Activated CD4-positive, alpha-beta memory T cell treated with anti-CD3 and anti-CD28 coated beads, Interleukin-2, amount 10 ng/mL, durations not matched to agents 7 days and 5 days (primary cell): Measurements from ENCODE around the gene KLF1. TPM values are rescaled to one million over a fixed set of nuclear protein-coding genes. Genes with fewer than 3 reads are reported as not detected.
"Not testable (repeated sequence)": the region's sequence is repeated elsewhere in the genome, so short reads cannot be mapped to it uniquely, and the experiment has no call there.

Experiments
- CTCF ChIA-PET: fragments of 350-600 bp; sonication (Branson Sonifier 250); formaldehyde crosslinking; loops from one replicate; lab custom pipeline; 2021; ENCODE audit warnings: antibody characterized with exemption, inconsistent platforms; lab: Charles Lee
- POLR2A ChIA-PET: fragments of 350-600 bp; sonication (Branson Sonifier 250); formaldehyde crosslinking; loops from one replicate; lab custom pipeline; 2021; ENCODE audit warnings: antibody characterized with exemption; lab: Charles Lee
- DNase-seq: peaks from one replicate; pipeline ENCODE4 v3.0.0-alpha.2; 2020
- H3K27ac Mint-ChIP-seq: one replicate; pipeline ENCODE4 v1.8.0; 2021; ENCODE audit warnings: mild to moderate bottlenecking, mixed read lengths
- H3K27me3 Mint-ChIP-seq: one replicate; pipeline ENCODE4 v1.8.0; 2021; ENCODE audit warnings: mixed read lengths
- H3K36me3 Mint-ChIP-seq: one replicate; pipeline ENCODE4 v1.8.0; 2021; ENCODE audit warnings: low read depth, mixed read lengths
- H3K4me1 Mint-ChIP-seq: one replicate; pipeline ENCODE4 v1.8.0; 2021; ENCODE audit warnings: mixed read lengths
- H3K4me3 Mint-ChIP-seq: one replicate; pipeline ENCODE4 v1.8.0; 2021; ENCODE audit warnings: mild to moderate bottlenecking, mixed read lengths
- H3K9me3 Mint-ChIP-seq: one replicate; pipeline ENCODE4 v1.8.0; 2021; ENCODE audit warnings: mixed read lengths
- total RNA-seq, 2 experiments: library from RNA; stranded (reverse); gene quantifications; one replicate each; pipeline ENCODE4 v1.2.3, GENCODE V29; 2021

Gene KLF1
- total RNA-seq, 2 experiments from 2014 or later: 0.13 to 0.20 TPM

DNA sequence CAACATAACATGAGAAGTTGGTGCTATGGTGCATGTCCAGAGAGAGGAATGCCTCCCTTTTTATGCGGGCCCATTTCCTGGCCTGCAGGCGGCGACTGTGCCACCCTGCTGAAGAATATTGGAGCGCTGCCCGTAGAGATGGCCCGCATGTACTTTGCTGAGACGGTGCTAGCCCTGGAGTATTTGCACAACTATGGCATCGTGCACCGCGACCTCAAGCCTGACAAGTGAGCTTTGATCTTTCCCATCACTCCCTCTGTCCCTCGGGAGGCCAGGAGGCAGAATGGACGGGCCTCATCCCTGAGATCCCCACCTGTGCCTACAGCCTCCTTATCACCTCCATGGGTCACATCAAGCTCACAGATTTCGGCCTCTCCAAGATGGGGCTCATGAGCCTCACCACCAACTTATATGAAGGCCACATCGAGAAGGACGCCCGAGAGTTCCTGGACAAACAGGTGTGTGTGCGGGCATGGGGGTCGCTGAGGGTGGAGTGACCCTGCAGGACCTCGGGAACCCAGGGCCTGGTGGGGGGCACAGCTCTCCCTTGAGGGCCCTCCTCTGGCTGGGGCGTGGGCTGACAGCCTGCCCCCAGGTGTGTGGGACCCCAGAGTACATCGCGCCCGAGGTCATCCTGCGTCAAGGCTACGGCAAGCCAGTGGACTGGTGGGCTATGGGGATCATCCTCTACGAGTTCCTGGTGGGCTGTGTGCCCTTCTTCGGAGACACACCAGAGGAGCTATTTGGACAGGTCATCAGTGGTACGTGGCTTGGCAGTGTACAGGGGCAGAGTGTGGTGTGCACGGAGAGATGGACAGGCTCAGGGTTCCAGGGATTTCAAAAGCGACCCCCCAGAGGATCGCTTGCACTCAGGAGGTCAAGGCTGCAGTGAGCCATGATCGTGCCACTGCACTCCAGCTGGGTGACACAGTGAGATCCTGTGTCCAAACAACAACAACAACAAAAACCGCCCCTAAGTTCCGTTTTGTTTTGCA is 22.0 kb downstream of the KLF1 start:
- DNase-seq: no peak
- Mint-ChIP-seq H3K4me1 (peaks cover 8% of the 10 kb centered on the region), H3K36me3 (no peaks in the 10 kb centered on the region), H3K4me3 (no peak overlapping the region), H3K27ac (no peak overlapping the region), H3K9me3 (no peaks in the 10 kb centered on the region), H3K27me3 (peaks cover 3% of the 10 kb centered on the region)
- POLR2A ChIA-PET: no interaction called here
- CTCF ChIA-PET: interaction anchor here (0.5 to 1.5 kb wide), 4 partner anchors 8 to 35 kb away, joined by 3 to 5 read pairs (median 4); no protein-coding TSS in a partner anchor

DNA sequence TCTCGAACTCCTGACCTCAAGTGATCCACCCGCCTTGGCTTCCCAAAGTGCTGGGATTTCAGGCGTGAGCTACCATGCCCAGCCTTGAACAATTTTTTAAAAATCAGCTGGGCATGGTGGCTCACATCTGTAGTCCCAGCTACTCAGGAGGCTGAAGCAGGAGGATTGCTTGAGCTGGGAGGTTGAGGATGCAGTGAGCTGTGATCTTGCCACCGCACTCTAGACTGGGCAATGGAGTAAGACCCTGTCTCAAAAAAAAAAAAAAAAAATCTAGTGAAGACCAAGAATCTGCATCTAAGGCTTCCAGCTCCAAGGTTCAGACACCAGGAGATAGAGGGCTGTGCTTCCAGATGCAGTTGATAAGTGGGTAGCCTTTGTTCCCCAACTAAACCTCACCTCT is 22.9 kb downstream of the KLF1 start:
- H3K36me3 Mint-ChIP-seq: no peaks in the 10 kb centered on the region
- DNase-seq: no peak

DNA sequence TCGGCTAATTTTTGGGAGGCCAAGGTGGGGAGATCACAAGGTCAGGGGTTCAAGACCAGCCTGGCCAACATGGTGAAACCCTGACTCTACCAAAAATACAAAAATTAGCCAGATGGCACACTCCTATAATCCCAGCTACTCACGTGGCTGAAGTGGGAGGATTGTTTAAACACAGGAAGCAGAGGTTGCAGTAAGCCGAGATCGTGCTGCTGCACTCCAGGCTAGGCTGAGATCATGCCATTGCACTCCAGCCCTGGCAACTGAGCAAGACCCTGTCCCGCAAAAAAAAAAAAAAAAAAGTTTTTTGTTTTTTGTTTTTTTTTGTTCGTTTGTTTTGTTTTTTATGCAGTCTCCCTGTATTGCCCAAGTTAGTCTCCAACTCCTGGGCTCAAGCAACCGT is 27.5 kb downstream of the KLF1 start:
- DNase-seq: no peak
- ChIA-PET POLR2A (no interaction called here), CTCF (interaction anchor here (1.0 kb wide), 1 partner anchor 12 kb away, joined by 3 read pairs; no protein-coding TSS in a partner anchor)
- Mint-ChIP-seq H3K4me3 (no peak overlapping the region), H3K4me1 (no peaks in the 10 kb centered on the region), H3K27me3 (peaks cover 5% of the 10 kb centered on the region), H3K36me3 (no peaks in the 10 kb centered on the region), H3K9me3 (no peaks in the 10 kb centered on the region), H3K27ac (no peak overlapping the region)

More for the DNA sequence above, 22.9 kb downstream of the KLF1 start:
- Mint-ChIP-seq H3K27me3 (peaks cover 3% of the 10 kb centered on the region), H3K27ac (no peak overlapping the region), H3K9me3 (no peaks in the 10 kb centered on the region), H3K4me1 (peaks cover 8% of the 10 kb centered on the region), H3K4me3 (no peak overlapping the region)
- ChIA-PET CTCF (interaction anchor here (0.5 to 1.5 kb wide), 6 partner anchors 9 to 429 kb away, joined by 3 to 5 read pairs (median 4); no protein-coding TSS in a partner anchor), POLR2A (interaction anchor here (0.8 kb wide), 1 partner anchor 237 kb away, joined by 3 read pairs; no protein-coding TSS in a partner anchor)

GRCh38 chr19:12858041-12858928 is 28.7 kb downstream of the KLF1 start:
- Mint-ChIP-seq H3K9me3 (no peaks in the 10 kb centered on the region), H3K27ac (no peak overlapping the region), H3K36me3 (no peaks in the 10 kb centered on the region), H3K4me1 (no peaks in the 10 kb centered on the region), H3K4me3 (no peak overlapping the region), H3K27me3 (peaks cover 2% of the 10 kb centered on the region)
- CTCF ChIA-PET: interaction anchor here (0.8 to 1.0 kb wide), 2 partner anchors 10 kb away, joined by 3 to 5 read pairs; no protein-coding TSS in a partner anchor
- DNase-seq: no peak
- POLR2A ChIA-PET: no interaction called here

DNA sequence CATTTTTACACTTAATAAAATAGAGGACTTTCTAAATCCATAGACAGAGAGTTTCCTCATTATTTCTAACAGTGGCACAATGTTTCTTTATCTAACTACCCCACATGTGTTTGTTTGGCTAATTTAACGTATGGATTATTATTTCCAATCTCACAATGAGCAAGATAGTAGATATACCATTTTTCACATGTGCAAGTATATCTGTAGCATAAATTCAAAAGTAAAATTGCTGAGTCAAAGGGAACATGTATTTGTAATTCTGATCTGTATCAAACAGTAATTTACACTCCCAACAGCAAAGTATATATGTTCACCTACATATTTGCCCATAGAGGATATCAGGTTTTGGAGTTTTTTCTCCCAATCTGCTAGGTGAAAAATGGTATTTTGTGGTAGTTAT is 30.3 kb downstream of the KLF1 start:
- Mint-ChIP-seq H3K27ac (no peak overlapping the region), H3K4me1 (no peaks in the 10 kb centered on the region), H3K27me3 (peaks cover 2% of the 10 kb centered on the region), H3K9me3 (no peaks in the 10 kb centered on the region), H3K36me3 (no peaks in the 10 kb centered on the region), H3K4me3 (no peak overlapping the region)
- ChIA-PET POLR2A (no interaction called here), CTCF (no interaction called here)
- DNase-seq: no peak

- Mint-ChIP-seq H3K4me1 (peaks cover 7% of the 10 kb centered on the region), H3K4me3 (peak overlapping the region; percentile 21), H3K27me3 (peaks cover 13% of the 10 kb centered on the region), H3K36me3 (no peaks in the 10 kb centered on the region), H3K27ac (no peak overlapping the region), H3K9me3 (no peaks in the 10 kb centered on the region)
- POLR2A ChIA-PET: interaction anchor here (1.0 to 2.0 kb wide), 5 partner anchors 11 to 110 kb away, joined by 3 to 11 read pairs (median 3); partner anchors contain the start of genes DNASE2 and GET3
- DNase-seq: peak; percentile 83
- CTCF ChIA-PET: interaction anchor here (0.6 to 5.2 kb wide), 46 partner anchors 10 to 1759 kb away, joined by 3 to 51 read pairs (median 4); partner anchors contain the start of genes DNASE2, GCDH, GET3 and JUNB
These were observed 39.6 kb downstream of the KLF1 start for GRCh38 chr19:12847159-12848139.

DNA sequence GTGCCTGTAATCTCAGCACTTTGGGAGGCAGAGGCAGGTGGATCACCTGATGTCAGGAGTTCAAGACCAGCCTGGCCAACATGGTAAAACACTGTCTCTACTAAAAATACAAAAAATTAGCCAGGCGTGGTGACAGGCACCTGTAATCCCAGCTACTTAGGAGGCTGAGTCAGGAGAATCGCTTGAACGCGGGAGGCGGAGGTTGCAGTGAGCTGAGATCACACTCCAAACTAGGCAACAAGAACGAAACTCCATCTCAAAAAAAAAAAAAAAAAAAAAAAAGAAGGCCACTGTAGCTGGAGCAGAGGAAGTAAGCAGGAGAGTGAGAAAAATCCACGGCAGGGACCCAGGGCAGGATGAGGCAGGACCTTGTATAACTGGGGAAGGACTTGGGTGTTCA is 40.4 kb downstream of the KLF1 start:
- H3K27me3 Mint-ChIP-seq: peaks cover 18% of the 10 kb centered on the region
- not testable (repeated sequence) for H3K9me3 Mint-ChIP-seq, H3K4me1 Mint-ChIP-seq, H3K27ac Mint-ChIP-seq, DNase-seq, H3K4me3 Mint-ChIP-seq, H3K36me3 Mint-ChIP-seq
- CTCF ChIA-PET: interaction anchor here (0.6 to 5.2 kb wide), 29 partner anchors 9 to 215 kb away, joined by 3 to 51 read pairs (median 5); partner anchors contain the start of genes GCDH, GET3, JUNB and RNASEH2A
- POLR2A ChIA-PET: interaction anchor here (1.2 to 2.0 kb wide), 2 partner anchors 10 to 54 kb away, joined by 3 to 6 read pairs; no protein-coding TSS in a partner anchor

DNA sequence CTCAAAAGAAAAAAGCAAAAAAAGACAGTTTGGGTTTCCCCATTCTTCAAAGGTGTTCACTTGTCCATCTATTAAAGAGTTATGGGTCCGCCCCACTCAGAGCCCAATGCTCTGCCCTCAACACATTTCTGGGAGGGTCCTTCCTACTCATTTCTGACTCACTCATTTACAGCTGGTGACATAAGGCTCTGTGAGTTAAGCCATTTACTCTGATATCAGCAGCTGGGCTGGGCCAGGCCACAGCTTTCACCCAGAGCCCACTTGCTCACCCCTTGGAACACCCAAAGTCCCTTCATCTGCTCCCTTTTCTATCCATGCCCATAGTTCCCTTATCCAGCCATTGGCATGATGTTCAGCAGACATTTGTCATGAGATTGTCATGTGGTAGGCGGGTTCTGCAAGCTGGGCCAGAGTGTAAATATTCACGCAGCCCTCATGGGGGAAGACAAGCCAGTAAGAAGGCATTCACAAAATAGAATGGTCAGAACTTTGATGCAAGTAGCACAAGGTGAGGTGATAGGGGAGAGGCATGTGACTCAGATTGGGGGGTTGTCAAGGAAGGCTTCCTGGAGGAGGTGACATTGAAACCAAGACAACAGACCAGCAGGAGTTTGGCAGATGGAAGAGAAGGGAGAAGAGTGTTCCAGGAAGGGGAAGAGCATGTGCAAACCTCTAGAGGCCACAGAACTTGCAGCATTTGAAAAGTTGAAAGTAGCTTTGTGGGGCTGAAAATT is 42.8 kb downstream of the KLF1 start:
- Mint-ChIP-seq H3K27ac (no peak overlapping the region), H3K36me3 (no peaks in the 10 kb centered on the region), H3K27me3 (peaks cover 40% of the 10 kb centered on the region), H3K9me3 (no peaks in the 10 kb centered on the region), H3K4me3 (no peak overlapping the region), H3K4me1 (peaks cover 32% of the 10 kb centered on the region)
- POLR2A ChIA-PET: no interaction called here
- CTCF ChIA-PET: interaction anchor here (1.1 to 4.3 kb wide), 3 partner anchors 83 to 87 kb away, joined by 3 to 28 read pairs (median 6); no protein-coding TSS in a partner anchor
- DNase-seq: no peak

- no peak for DNase-seq
- ChIA-PET CTCF (interaction anchor here (1.1 kb wide), 1 partner anchor 84 kb away, joined by 3 read pairs; no protein-coding TSS in a partner anchor), POLR2A (no interaction called here)
- H3K4me1 Mint-ChIP-seq: peaks cover 37% of the 10 kb centered on the region
- H3K27me3 Mint-ChIP-seq: peaks cover 46% of the 10 kb centered on the region
- H3K27ac Mint-ChIP-seq: no peak overlapping the region
- no peaks in the 10 kb centered on the region for H3K36me3 Mint-ChIP-seq
- no peaks in the 10 kb centered on the region for H3K9me3 Mint-ChIP-seq
- no peak overlapping the region for H3K4me3 Mint-ChIP-seq
These were observed 43.7 kb downstream of the KLF1 start for GRCh38 chr19:12843328-12843727.

DNA sequence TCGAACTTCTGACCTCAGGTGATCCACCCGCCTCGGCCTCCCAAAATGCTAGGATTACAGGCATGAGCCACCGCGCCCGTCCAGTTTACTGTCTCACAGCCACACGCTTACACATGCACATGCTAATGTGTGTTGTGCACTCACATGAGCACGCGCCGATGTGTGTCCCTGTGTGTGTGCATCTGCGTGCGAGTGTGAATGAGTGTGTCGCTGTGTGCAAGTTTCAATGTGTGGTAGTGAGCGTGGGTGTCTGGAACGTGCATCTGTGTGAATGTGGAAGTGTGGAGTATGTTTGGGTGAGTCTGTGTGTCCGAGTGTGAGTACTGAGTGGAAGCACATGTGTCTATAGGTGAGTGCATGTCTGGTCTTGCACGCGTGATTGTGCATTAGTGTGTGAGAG is 44.5 kb downstream of the KLF1 start:
- ChIA-PET POLR2A (no interaction called here), CTCF (no interaction called here)
- Mint-ChIP-seq H3K9me3 (no peaks in the 10 kb centered on the region), H3K4me1 (peaks cover 34% of the 10 kb centered on the region), H3K4me3 (no peak overlapping the region), H3K27ac (no peak overlapping the region), H3K27me3 (peaks cover 52% of the 10 kb centered on the region), H3K36me3 (no peaks in the 10 kb centered on the region)
- DNase-seq: no peak

DNA sequence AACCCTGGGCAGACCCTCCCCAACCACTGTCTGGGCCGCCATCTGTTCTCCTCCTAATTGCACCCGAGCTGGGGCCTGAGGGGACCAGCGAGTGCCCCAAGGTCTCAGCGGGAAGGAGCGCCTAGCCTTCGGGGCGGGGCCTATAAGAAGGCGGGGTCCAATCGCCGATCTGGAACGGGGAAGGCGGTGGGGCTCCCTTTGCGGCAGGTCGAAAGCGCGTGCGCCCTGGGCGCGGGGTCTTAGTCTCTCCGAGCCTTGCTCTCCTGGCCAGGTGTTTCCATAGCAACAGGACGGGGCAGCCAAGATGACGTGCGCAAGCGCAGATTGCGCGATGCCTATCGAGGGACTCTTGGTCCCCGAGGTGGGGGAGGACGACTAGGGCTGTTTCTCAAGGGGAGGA is 45.9 kb downstream of the KLF1 start:
- ChIA-PET CTCF (no interaction called here), POLR2A (no interaction called here)
- H3K36me3 Mint-ChIP-seq: no peaks in the 10 kb centered on the region
- peaks cover 61% of the 10 kb centered on the region for H3K27me3 Mint-ChIP-seq
- H3K27ac Mint-ChIP-seq: no peak overlapping the region
- H3K4me3 Mint-ChIP-seq: peak overlapping the region; percentile 24
- H3K9me3 Mint-ChIP-seq: no peaks in the 10 kb centered on the region
- peaks cover 32% of the 10 kb centered on the region for H3K4me1 Mint-ChIP-seq
- DNase-seq: peak; percentile 30
